Kidney capillary endothelial cell (primary cell): ENCODE results near the gene DAPK2.
"Not testable (repeated sequence)": the region's sequence is repeated elsewhere in the genome, so short reads cannot be mapped to it uniquely, and the experiment has no call there.

Experiments used
- DNase-seq: peaks from one replicate; pipeline ENCODE4 v3.0.0-alpha.2; 2018; ENCODE audit warnings: low spot score

DAPK2 gene

GRCh38 chr15:63972801-63973200, 73.5 kb downstream of the DAPK2 start:
- no peak for DNase-seq

DNA sequence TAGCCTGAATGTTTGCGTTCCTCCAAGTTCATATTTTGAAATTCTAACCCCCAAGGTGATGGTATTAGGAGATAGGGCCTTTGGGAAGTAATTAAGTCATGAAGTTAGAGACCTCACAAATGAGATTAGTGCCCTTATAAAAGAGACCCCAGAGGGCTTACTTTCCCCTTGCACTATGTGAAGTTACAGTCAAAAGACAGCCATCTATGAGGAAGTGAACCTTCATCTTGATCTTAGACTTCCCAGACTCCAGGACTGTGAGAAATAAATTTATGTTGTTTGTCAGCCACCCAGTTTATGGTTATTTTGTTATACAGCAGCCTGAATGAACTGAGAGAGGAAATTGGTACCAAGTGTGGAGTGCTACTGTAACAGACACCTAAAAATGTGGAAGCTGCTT, 74.4 kb downstream of the DAPK2 start:
- DNase-seq: no peak

DNA sequence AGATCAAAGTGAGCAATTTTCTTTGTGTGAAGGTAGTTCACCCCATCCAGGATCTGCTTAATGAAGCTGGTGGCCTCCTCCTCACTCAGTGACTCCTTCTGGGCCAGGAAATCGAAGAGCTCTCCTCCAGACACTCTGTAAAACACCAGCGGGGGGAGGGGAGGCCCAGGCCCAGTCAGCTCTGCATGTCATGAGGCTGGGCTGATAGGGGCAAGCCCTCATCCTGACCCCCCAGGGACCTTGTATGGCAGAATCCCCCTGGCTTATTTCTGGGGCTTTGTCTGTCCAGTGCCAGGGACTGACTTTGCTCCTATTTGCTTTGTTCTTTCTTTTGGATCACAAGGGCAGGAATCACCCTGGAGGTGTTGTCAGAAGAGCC, 74.9 kb downstream of the DAPK2 start:
- no peak for DNase-seq

DNA sequence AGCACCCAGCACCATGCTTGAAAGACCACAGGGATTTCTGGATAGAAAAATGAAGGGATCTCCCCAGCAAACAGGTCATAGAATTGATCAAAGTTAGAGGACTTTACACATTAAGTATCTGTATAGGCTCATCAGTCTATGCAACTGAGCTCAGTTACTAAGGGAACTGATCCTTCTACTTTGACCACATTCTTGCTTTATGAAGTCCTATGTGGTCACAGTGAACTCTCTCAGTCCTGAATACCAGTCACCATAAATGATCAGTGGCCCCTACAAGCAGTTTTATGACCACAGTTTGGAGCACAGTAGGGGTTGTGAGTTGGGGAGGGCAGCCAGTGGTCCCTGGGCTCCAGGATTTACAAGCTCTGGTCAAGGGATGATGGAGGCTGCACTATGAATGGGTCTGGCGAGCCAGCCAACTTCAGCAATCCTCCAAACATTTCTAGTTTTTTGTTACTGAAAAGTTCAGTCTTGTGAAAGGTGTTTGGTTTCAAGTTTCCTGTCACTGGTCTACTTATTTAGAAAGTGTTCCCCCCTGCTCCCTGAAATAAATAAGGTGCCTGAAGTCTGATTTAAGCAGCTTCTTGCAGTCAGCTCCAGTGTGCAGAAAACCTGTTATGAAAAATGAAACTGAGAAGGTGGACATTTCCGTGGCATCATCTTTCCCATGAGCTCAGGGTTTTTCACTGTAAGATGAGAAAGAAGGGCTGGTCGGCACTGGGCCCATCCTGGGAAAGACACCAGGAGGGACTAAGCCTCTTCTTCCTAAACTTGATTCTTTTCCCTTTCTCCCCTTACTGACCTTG, 75.5 kb downstream of the DAPK2 start:
- no peak for DNase-seq

GRCh38 chr15:63969652-63970421, 76.4 kb downstream of the DAPK2 start:
- no peak for DNase-seq

- no peak for DNase-seq
Observed at GRCh38 chr15:63968700-63969099, 77.6 kb downstream of the DAPK2 start.

DNA sequence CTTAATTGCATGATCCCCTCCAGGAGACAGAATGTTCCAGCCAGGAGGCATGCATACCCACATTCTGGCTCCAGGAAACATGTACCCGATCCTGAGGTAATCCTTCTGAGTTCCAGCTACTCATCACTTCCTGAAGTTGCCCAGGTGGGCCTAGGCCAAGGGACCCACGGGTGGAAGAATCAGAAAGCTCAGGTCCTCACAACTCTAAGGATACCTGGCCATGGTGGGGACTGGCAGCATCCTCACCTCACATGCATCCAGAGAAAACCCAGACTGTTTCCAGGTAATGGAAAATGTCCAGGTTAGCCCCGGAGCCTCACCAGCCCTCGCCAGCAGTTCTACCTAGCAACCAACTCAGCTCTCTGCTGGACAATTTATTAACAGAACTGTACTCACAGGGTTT, 78.2 kb downstream of the DAPK2 start:
- no peak for DNase-seq

DNA sequence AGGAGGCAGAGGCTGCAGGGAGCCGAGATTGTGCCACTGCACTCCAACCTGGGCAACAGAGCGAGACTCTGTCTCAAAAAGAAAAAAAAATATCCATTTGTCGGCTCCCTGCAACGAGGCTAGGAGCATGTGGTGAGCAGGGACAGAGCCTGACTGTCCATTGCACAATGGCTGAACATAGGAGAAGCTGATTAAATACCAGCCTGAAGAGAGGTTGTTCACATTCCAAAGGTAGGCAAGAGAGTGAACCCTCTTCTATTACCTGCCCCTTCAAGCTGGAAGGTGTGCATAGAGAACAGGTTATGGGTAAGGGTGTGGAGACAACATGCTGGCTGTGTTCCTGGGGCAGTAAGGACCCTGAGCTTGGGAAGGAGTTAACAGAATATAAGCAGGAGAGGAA, 78.7 kb downstream of the DAPK2 start:
- no peak for DNase-seq

GRCh38 chr15:63962947-63963721, 83.2 kb downstream of the DAPK2 start:
- DNase-seq: not testable (repeated sequence)

GRCh38 chr15:63953524-63953923, 92.8 kb downstream of the DAPK2 start:
- no peak for DNase-seq

DNA sequence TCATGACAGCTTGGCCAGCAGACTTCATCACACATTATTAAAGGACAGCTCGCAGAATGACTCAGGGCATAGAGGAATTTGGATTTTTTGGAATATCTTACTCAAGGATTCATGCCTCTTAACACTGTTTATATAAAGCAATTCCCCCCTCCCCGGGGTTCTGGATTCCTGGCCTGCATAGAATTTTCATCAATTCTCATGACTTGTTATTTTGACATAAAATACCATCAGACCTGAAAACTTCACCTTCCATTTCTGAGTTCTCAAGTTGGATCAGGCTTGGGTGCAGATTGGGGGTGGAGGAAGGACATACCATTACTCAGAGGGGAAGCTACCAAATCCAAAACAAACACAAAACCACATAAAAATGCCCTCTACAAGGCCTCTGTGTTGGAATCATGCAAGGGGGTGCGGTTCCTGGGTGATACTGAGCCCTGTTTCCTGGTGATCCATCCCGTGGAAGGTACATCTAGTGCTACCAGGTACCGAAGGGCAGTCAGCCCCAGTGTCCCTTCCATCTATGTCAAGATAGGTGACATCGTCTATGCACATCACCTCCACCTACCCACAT, 95.3 kb downstream of the DAPK2 start:
- DNase-seq: no peak

- no peak for DNase-seq
Observed at GRCh38 chr15:63948971-63949370, 97.3 kb downstream of the DAPK2 start.

DNA sequence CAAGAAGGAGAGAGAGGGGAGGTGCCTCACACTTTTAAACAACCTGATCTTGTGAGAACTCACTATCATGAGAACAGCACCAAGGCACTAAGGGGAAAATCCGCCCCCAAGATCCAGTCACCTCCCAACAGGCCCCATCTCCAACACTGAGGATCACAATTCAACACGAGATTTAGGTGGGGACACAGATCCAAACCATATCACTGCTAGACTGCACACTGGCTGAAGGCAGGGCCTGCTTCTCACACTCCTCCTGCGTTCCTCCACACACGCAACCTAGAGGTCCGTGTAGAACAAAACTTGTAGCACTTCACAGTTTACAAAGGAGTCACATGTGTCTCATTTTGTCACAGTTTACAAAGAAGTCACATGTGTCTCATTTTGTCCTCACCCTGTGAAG, 97.8 kb downstream of the DAPK2 start:
- DNase-seq: no peak

GRCh38 chr15:63947228-63947627, 99.1 kb downstream of the DAPK2 start:
- DNase-seq: no peak

GRCh38 chr15:63946524-63947065, 99.7 kb downstream of the DAPK2 start:
- no peak for DNase-seq

DNA sequence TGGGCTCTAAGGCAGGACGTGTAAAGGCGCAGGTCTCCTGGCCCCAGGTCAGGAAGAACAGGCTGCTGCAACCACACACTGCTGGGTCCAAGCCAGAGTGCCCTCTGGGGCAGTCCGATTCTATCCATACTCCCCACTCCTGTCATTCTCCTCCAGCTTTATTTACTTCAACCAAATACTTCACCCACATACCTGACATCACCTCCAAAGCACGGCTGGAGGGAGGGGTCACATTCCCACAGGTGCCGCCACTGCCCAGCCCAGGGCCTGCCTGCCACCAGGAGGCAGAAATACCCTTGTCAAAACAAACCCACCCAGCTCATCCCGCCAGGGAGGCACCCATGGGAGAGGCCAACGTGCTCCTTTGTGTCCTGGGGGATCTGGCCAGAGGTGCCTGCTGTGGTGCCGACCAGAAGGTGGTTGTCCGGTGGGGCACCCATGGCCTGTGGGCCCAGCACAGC, 100.4 kb downstream of the DAPK2 start:
- DNase-seq: no peak

GRCh38 chr15:63945007-63945788, 101.1 kb downstream of the DAPK2 start:
- peak; percentile 55 for DNase-seq

- DNase-seq: no peak
Observed at GRCh38 chr15:63944681-63944955, 101.7 kb downstream of the DAPK2 start.

DNA sequence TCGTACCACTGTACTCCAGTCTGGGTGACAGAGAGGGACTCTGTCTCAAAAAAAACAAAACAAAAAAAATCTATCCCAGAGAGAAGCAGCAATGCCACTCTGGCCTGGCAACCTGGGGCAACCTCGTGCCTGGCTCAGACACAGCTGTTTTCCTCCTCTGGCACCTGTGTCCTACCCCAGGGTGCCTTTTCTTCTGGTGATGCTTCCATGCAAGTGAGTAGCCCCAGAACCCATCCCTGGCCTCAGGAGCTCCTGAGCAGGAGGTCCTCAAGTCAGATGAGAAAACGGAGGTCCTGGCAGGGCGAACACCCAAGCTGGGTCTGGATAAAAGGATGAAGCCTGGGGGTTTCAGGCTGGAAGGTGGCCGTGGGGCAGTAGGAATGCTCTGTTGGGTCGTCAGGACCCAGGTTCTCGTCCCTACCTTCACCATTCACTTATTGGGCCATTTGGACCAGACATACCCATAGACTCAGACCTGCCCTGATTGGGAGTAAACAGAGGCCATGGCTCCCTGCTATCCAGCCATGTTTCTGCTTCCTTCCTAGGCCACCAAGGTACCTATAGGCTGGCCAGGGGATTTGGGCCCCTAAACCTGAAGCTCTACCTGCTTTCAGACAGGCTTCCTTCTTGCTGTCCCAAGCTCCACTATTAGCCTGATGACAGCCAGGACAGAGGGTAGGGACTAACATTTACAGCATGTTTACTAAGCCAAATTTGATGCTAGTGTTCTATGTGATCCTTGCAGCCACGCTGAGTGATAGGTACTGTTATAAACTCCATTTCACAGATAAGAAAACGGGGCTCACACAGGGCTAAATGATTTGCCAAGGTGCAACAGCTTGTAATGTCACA, 102.2 kb downstream of the DAPK2 start:
- no peak for DNase-seq
